HG03439 (cell line): ENCODE results near the gene REV3L.
"Not testable (repeated sequence)": the region's sequence is repeated elsewhere in the genome, so short reads cannot be mapped to it uniquely, and the experiment has no call there.

Experiments used
- ATAC-seq: cut with Tn5 transposase; IDR thresholded peaks from one replicate; pipeline ENCODE4 v1.9.1; 2021; ENCODE audit warnings: mild to moderate bottlenecking, moderate library complexity; ENCODE audit not compliant: unreplicated experiment

REV3L gene

GRCh38 chr6:111270121-111270520, 212.9 kb downstream of the REV3L start:
- ATAC-seq = no peak

- ATAC-seq = no peak
Measured at GRCh38 chr6:111269401-111269970, 213.5 kb downstream of the REV3L start.

- ATAC-seq = no peak
Measured at GRCh38 chr6:111267764-111268333, 215.2 kb downstream of the REV3L start.

GRCh38 chr6:111266276-111266675, 216.7 kb downstream of the REV3L start:
- no peak for ATAC-seq

GRCh38 chr6:111265842-111266241, 217.2 kb downstream of the REV3L start:
- ATAC-seq = no peak

- ATAC-seq = no peak
Measured at GRCh38 chr6:111263837-111264236, 219.2 kb downstream of the REV3L start.

- ATAC-seq = no peak
Measured at GRCh38 chr6:111260570-111261298, 222.3 kb downstream of the REV3L start.

- peak; percentile 98 for ATAC-seq
Measured at GRCh38 chr6:111259089-111259831, 223.8 kb downstream of the REV3L start.

- no peak for ATAC-seq
Measured at GRCh38 chr6:111258615-111259088, 224.4 kb downstream of the REV3L start.

- no peak for ATAC-seq
Measured at GRCh38 chr6:111258010-111258409, 225.0 kb downstream of the REV3L start.

- no peak for ATAC-seq
Measured at GRCh38 chr6:111256646-111257045, 226.4 kb downstream of the REV3L start.

GRCh38 chr6:111255838-111256237, 227.2 kb downstream of the REV3L start:
- not testable (repeated sequence) for ATAC-seq

GRCh38 chr6:111254779-111255166, 228.2 kb downstream of the REV3L start:
- ATAC-seq = no peak

GRCh38 chr6:111254004-111254778, 228.8 kb downstream of the REV3L start:
- ATAC-seq = no peak

- ATAC-seq = no peak
Measured at GRCh38 chr6:111252726-111253125, 230.3 kb downstream of the REV3L start.

GRCh38 chr6:111250791-111251354, 232.1 kb downstream of the REV3L start:
- ATAC-seq = no peak
